Measurements from ENCODE around the gene PLXNA3.

Gene PLXNA3

DNA sequence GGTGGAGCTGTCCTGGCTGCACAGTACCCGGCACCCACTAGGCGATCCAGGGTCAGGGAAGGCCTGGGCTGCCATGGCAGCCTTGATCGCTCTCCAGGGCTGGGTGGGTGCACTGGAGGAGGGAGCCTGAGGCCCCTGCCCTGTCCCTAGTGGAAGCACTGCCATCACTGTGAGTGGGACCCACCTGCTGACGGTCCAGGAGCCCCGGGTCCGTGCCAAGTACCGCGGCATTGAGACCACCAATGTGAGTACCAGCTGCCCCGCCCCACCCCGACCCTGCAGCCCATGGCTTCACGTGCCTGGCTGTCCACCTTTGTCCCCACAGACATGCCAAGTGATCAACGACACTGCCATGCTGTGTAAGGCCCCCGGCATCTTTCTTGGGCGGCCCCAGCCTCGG lies 8.8 kb downstream of the PLXNA3 start:
- TF ChIP-seq POU2F2 (IDR thresholded peaks at IDR 0.05; ENCODE audit: low read depth, low read length) (no peak), PAX5 (IDR thresholded peaks at IDR 0.05; ENCODE audit: insufficient read depth, low read length, severe bottlenecking) (no peak), TAF1 (IDR thresholded peaks at IDR 0.05; ENCODE audit: low read depth, low read length) (no peak), SPI1 (IDR thresholded peaks at IDR 0.05; ENCODE audit: low read depth, low read length) (no peak), POLR2AphosphoS5 (IDR thresholded peaks at IDR 0.05; ENCODE audit: low read depth, low read length) (no peak)
- FAIRE-seq: no peak
- no peak for DNase-seq (ENCODE audit: insufficient read length, low spot score)

- DNase-seq (ENCODE audit: insufficient read length, low spot score): no peak
- TF ChIP-seq POU2F2 (IDR thresholded peaks at IDR 0.05; ENCODE audit: low read depth, low read length) (no peak), TAF1 (IDR thresholded peaks at IDR 0.05; ENCODE audit: low read depth, low read length) (no peak), SPI1 (IDR thresholded peaks at IDR 0.05; ENCODE audit: low read depth, low read length) (no peak), POLR2AphosphoS5 (IDR thresholded peaks at IDR 0.05; ENCODE audit: low read depth, low read length) (no peak), PAX5 (IDR thresholded peaks at IDR 0.05; ENCODE audit: insufficient read depth, low read length, severe bottlenecking) (no peak), POLR2A (IDR thresholded peaks at IDR 0.05; ENCODE audit: low read depth, low read length) (no peak)
- FAIRE-seq: no peak
Measured at GRCh38 chrX:154467556-154467955, 9.5 kb downstream of the PLXNA3 start.

DNA sequence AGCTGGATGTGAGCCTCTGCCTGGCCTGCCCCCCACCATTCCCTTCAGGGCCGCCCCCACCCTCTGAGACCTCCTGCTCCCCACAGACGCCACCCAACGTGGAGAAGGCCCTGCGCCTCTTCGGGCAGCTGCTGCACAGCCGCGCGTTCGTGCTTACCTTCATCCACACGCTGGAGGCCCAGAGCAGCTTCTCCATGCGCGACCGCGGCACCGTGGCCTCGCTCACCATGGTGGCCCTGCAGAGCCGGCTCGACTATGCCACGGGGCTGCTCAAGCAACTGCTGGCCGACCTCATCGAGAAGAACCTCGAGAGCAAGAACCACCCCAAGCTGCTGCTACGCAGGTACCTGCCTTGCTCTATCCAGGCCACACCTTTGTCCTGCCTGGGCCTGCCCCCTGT lies 10.1 kb downstream of the PLXNA3 start:
- TF ChIP-seq PAX5 (IDR thresholded peaks at IDR 0.05; ENCODE audit: insufficient read depth, low read length, severe bottlenecking): no peak
- TF ChIP-seq POLR2A (IDR thresholded peaks at IDR 0.05; ENCODE audit: low read depth, low read length): no peak
- TF ChIP-seq TAF1 (IDR thresholded peaks at IDR 0.05; ENCODE audit: low read depth, low read length): no peak
- no peak for TF ChIP-seq SPI1 (IDR thresholded peaks at IDR 0.05; ENCODE audit: low read depth, low read length)
- no peak for TF ChIP-seq POLR2AphosphoS5 (IDR thresholded peaks at IDR 0.05; ENCODE audit: low read depth, low read length)
- TF ChIP-seq POU2F2 (IDR thresholded peaks at IDR 0.05; ENCODE audit: low read depth, low read length): no peak
- DNase-seq (ENCODE audit: insufficient read length, low spot score): no peak
- no peak for FAIRE-seq

GRCh38 chrX:154469114-154469513 lies 11.0 kb downstream of the PLXNA3 start:
- FAIRE-seq (no peak), DNase-seq (ENCODE audit: insufficient read length, low spot score) (no peak)
- TF ChIP-seq POU2F2 (IDR thresholded peaks at IDR 0.05; ENCODE audit: low read depth, low read length): no peak
- no peak for TF ChIP-seq POLR2AphosphoS5 (IDR thresholded peaks at IDR 0.05; ENCODE audit: low read depth, low read length)
- TF ChIP-seq PAX5 (IDR thresholded peaks at IDR 0.05; ENCODE audit: insufficient read depth, low read length, severe bottlenecking): no peak
- TF ChIP-seq POLR2A (IDR thresholded peaks at IDR 0.05; ENCODE audit: low read depth, low read length): no peak
- no peak for TF ChIP-seq TAF1 (IDR thresholded peaks at IDR 0.05; ENCODE audit: low read depth, low read length)
- no peak for TF ChIP-seq SPI1 (IDR thresholded peaks at IDR 0.05; ENCODE audit: low read depth, low read length)

DNA sequence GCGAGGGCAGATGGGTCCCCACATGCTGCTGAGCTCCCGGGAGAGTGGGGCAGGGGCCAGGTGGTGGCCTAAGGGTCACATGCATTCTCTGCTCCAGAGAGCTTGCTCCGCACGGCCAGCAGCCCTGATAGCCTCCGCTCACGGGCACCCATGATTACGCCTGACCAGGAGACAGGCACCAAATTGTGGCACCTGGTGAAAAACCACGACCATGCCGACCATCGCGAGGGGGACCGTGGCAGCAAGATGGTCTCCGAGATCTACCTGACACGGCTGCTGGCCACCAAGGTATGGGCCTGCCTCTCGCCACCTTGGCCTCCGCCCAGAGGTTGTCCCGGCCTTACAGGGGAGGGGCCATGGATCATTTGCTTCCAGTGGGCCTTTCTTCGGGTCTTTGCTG lies 11.8 kb downstream of the PLXNA3 start:
- no peak for DNase-seq (ENCODE audit: insufficient read length, low spot score)
- no peak for TF ChIP-seq POLR2A (IDR thresholded peaks at IDR 0.05; ENCODE audit: low read depth, low read length)
- no peak for TF ChIP-seq TAF1 (IDR thresholded peaks at IDR 0.05; ENCODE audit: low read depth, low read length)
- TF ChIP-seq PAX5 (IDR thresholded peaks at IDR 0.05; ENCODE audit: insufficient read depth, low read length, severe bottlenecking): no peak
- no peak for TF ChIP-seq SPI1 (IDR thresholded peaks at IDR 0.05; ENCODE audit: low read depth, low read length)
- no peak for TF ChIP-seq POLR2AphosphoS5 (IDR thresholded peaks at IDR 0.05; ENCODE audit: low read depth, low read length)
- no peak for TF ChIP-seq POU2F2 (IDR thresholded peaks at IDR 0.05; ENCODE audit: low read depth, low read length)
- no peak for FAIRE-seq

GRCh38 chrX:154470434-154470833 lies 12.4 kb downstream of the PLXNA3 start:
- FAIRE-seq (no peak), DNase-seq (ENCODE audit: insufficient read length, low spot score) (no peak)

GRCh38 chrX:154470914-154471568 lies 13.0 kb downstream of the PLXNA3 start:
- no peak for FAIRE-seq

More at GRCh38 chrX:154470434-154470833, 12.4 kb downstream of the PLXNA3 start:
- TF ChIP-seq POLR2AphosphoS5 (IDR thresholded peaks at IDR 0.05; ENCODE audit: low read depth, low read length): no peak
- no peak for TF ChIP-seq POLR2A (IDR thresholded peaks at IDR 0.05; ENCODE audit: low read depth, low read length)
- no peak for TF ChIP-seq TAF1 (IDR thresholded peaks at IDR 0.05; ENCODE audit: low read depth, low read length)
- TF ChIP-seq SPI1 (IDR thresholded peaks at IDR 0.05; ENCODE audit: low read depth, low read length): no peak
- TF ChIP-seq PAX5 (IDR thresholded peaks at IDR 0.05; ENCODE audit: insufficient read depth, low read length, severe bottlenecking): no peak
- TF ChIP-seq POU2F2 (IDR thresholded peaks at IDR 0.05; ENCODE audit: low read depth, low read length): no peak

DNA sequence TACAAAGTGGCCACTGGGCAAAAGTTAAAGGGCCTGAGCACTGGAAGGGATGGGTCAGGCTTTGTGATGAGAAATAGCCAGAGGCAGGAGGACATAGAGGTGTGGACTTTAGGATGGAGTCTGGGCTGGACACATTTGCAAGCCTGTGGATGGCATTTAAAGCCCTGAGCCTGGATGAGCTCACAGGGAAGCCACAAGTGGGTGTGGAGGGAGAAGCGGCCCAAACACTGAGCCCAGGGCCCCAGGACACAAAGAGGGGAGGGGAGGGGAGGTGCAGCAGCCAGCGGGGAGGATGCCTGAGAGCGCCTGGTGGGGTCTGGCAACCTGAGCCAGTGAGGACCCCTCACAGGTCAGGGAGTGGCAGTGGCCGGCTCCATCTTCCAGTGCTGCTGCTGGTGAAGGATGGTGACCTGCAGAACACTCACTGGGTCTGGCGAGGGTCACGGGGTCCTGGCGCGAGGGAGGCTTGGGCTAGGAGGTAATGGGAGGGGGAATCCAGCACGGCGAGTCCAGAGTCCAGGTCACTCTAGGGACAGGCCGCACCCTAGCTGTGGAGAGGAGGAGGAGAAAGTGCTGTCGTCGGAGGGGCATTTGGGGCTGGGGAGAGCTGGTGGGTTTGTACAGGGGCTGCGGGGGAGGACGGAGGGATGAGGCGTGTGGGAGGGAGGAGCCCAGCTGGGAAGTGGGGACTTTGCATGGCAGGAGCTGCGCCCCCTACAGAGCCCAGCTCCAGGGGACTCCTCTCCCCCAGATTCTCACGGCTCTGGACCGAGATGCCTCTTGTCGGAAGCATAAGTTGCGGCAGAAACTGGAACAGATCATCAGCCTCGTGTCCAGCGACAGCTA lies 14.0 kb downstream of the PLXNA3 start:
- no peak for TF ChIP-seq SPI1 (IDR thresholded peaks at IDR 0.05; ENCODE audit: low read depth, low read length)
- TF ChIP-seq POLR2A (IDR thresholded peaks at IDR 0.05; ENCODE audit: low read depth, low read length): no peak
- TF ChIP-seq TAF1 (IDR thresholded peaks at IDR 0.05; ENCODE audit: low read depth, low read length): no peak
- TF ChIP-seq POLR2AphosphoS5 (IDR thresholded peaks at IDR 0.05; ENCODE audit: low read depth, low read length): no peak
- TF ChIP-seq POU2F2 (IDR thresholded peaks at IDR 0.05; ENCODE audit: low read depth, low read length): no peak
- no peak for TF ChIP-seq PAX5 (IDR thresholded peaks at IDR 0.05; ENCODE audit: insufficient read depth, low read length, severe bottlenecking)
- FAIRE-seq (no peak), DNase-seq (ENCODE audit: insufficient read length, low spot score) (no peak)

More at GRCh38 chrX:154470914-154471568, 13.0 kb downstream of the PLXNA3 start:
- no peak for TF ChIP-seq TAF1 (IDR thresholded peaks at IDR 0.05; ENCODE audit: low read depth, low read length)
- TF ChIP-seq POLR2AphosphoS5 (IDR thresholded peaks at IDR 0.05; ENCODE audit: low read depth, low read length): no peak
- TF ChIP-seq POU2F2 (IDR thresholded peaks at IDR 0.05; ENCODE audit: low read depth, low read length): no peak
- TF ChIP-seq POLR2A (IDR thresholded peaks at IDR 0.05; ENCODE audit: low read depth, low read length): no peak
- no peak for TF ChIP-seq PAX5 (IDR thresholded peaks at IDR 0.05; ENCODE audit: insufficient read depth, low read length, severe bottlenecking)
- TF ChIP-seq SPI1 (IDR thresholded peaks at IDR 0.05; ENCODE audit: low read depth, low read length): no peak
- DNase-seq (ENCODE audit: insufficient read length, low spot score): no peak

Measured in GM12891 (cell line).